K562 (cell line): ENCODE data around the gene GAPDH. TPM values are rescaled to one million over a fixed set of nuclear protein-coding genes. Genes with fewer than 3 reads are reported as not detected.

Source experiments
- BACH1 ChIP-seq: fragments of 200-800 bp; sonication (Bioruptor generic); IDR thresholded peaks from 2 replicates; pipeline ENCODE4 v1.6.1; 2016; ENCODE audit warnings: missing genetic modification characterization, missing compliant biosample characterization
- CBFA2T2 ChIP-seq: fragments of 450-650 bp; conservative IDR thresholded peaks from 2 replicates; pipeline ENCODE4 v1.6.1; 2017; ENCODE audit warnings: mild to moderate bottlenecking
- EHMT2 ChIP-seq: fragments of 450-650 bp; IDR thresholded peaks from 2 replicates; pipeline ENCODE4 v1.6.1; 2018; ENCODE audit warnings: antibody characterized with exemption
- EP300 ChIP-seq: IDR thresholded peaks from 2 replicates; pipeline ENCODE4 v1.6.1; 2012; ENCODE audit warnings: low read length, improper control_type of control experiment
- MAZ ChIP-seq, 2 experiments: fragments of 450-650 bp in 1 of 2; sonication (generic) in 1 of 2; formaldehyde crosslinking; IDR thresholded peaks in 1 of 2; conservative IDR thresholded peaks in 1 of 2; 2 replicates each; pipeline versions ENCODE4 v1.4.0 to v1.5.0; 2020; ENCODE audit warnings: mild to moderate bottlenecking in 1 of 2, missing genetic modification reagents in 1 of 2
- MEIS2 ChIP-seq: fragments of 450-650 bp; IDR thresholded peaks from 2 replicates; pipeline ENCODE4 v1.6.1; 2014; ENCODE audit warnings: mild to moderate bottlenecking; ENCODE audit not compliant: partially characterized antibody
- NFIC ChIP-seq: fragments of 450-650 bp; IDR thresholded peaks from 2 replicates; pipeline ENCODE4 v1.6.1; 2017; ENCODE audit warnings: mild to moderate bottlenecking, inconsistent platforms
- PCBP2 ChIP-seq: fragments of 200-400 bp; formaldehyde crosslinking; IDR thresholded peaks from 2 replicates; pipeline ENCODE4 v1.6.1; 2018; ENCODE audit warnings: low read length, low read depth, mild to moderate bottlenecking, moderate library complexity; ENCODE audit not compliant: poor library complexity, severe bottlenecking
- TAF9B ChIP-seq: fragments of 450-650 bp; IDR thresholded peaks from 2 replicates; pipeline ENCODE4 v1.6.1; 2018; ENCODE audit warnings: mild to moderate bottlenecking; ENCODE audit not compliant: partially characterized antibody
- TCF3 ChIP-seq: sonication (generic); formaldehyde crosslinking; IDR thresholded peaks from 2 replicates; pipeline ENCODE4 v1.4.0; 2020; ENCODE audit warnings: mild to moderate bottlenecking, missing genetic modification reagents
- ZNF121 ChIP-seq: sonication (generic); formaldehyde crosslinking; conservative IDR thresholded peaks from 2 replicates; pipeline ENCODE4 v1.8.0; 2022; ENCODE audit warnings: missing genetic modification reagents
- ZNF212 ChIP-seq: fragments of 450-650 bp; formaldehyde crosslinking; IDR thresholded peaks from 2 replicates; pipeline ENCODE4 v1.4.0; 2020; ENCODE audit warnings: mild to moderate bottlenecking
- ZNF766 ChIP-seq: fragments of 200-800 bp; sonication (Bioruptor generic); conservative IDR thresholded peaks from 2 replicates; pipeline ENCODE4 v1.6.1; 2016; ENCODE audit warnings: missing genetic modification characterization, missing compliant biosample characterization
- polyA plus RNA-seq, 8 experiments: library from polyadenylated mRNA; depleted of rRNA in 4 of 8; stranded (reverse) in 5 of 8; unstranded in 3 of 8; fragments of >200 nt; fragmentation: Nextera tagmentation in 2 of 8; fragmentation: Illumina TruSeq in 1 of 8; extraction: Ambion mirVana in 2 of 8; extraction: Trizol in 1 of 8; gene quantifications; 2 replicates each; pipeline versions ENCODE4 v1.2.1 to v1.2.3, GENCODE V29; 2011 to 2014; ENCODE audit warnings: inconsistent platforms in 1 of 8, missing spikeins in 1 of 8
- total RNA-seq, 7 experiments: library from RNA; depleted of rRNA in 6 of 7; stranded (reverse); fragments of >200 nt in 6 of 7; fragmentation: Illumina TruSeq in 2 of 7; extraction: Trizol in 2 of 7; gene quantifications; 2 replicates each; pipeline versions ENCODE4 v1.2.1 to v1.2.3, GENCODE V29; 2011 to 2021; ENCODE audit warnings: low replicate concordance in 1 of 7
- TF ChIP-seq, protein P1 (sequence below): fragments of 450-650 bp; IDR thresholded peaks from 2 replicates; pipeline ENCODE4 v1.6.1; 2016; ENCODE audit warnings: mild to moderate bottlenecking, moderate library complexity
- TF ChIP-seq, protein P2 (sequence below): fragments of 250-450 bp; sonication (Bioruptor Pico); IDR thresholded peaks from 2 replicates; pipeline ENCODE4 v1.4.0; 2020; ENCODE audit warnings: mild to moderate bottlenecking
- TF ChIP-seq, protein P3 (sequence below): sonication (generic); IDR thresholded peaks from 2 replicates; pipeline ENCODE4 v1.6.1; 2016

GAPDH gene
- total and polyA plus RNA-seq, 9 of the 15 experiments (the other 6 are each of a cell fraction or from before 2014, with no cell fraction given) = 2,206 to 6,793 (median 4,217) TPM

GRCh38 chr12:6546016-6546415 is 11.7 kb downstream of the GAPDH start (continued):
- TF ChIP-seq CBFA2T2 = peak; percentile 92
- TF ChIP-seq MAZ (CRISPR knock-in tag; conservative IDR thresholded peaks at IDR 0.05 in 1 of 2, IDR thresholded peaks at IDR 0.05 in 1 of 2) = no peak
- TF ChIP-seq NFIC = peak; percentile 78
- no peak for TF ChIP-seq PCBP2
- TF ChIP-seq MEIS2 = peak; percentile 18
- TF ChIP-seq EP300 = peak; percentile 77; the same call in 1 of the 2 replicates
- TF ChIP-seq, protein P1, sequence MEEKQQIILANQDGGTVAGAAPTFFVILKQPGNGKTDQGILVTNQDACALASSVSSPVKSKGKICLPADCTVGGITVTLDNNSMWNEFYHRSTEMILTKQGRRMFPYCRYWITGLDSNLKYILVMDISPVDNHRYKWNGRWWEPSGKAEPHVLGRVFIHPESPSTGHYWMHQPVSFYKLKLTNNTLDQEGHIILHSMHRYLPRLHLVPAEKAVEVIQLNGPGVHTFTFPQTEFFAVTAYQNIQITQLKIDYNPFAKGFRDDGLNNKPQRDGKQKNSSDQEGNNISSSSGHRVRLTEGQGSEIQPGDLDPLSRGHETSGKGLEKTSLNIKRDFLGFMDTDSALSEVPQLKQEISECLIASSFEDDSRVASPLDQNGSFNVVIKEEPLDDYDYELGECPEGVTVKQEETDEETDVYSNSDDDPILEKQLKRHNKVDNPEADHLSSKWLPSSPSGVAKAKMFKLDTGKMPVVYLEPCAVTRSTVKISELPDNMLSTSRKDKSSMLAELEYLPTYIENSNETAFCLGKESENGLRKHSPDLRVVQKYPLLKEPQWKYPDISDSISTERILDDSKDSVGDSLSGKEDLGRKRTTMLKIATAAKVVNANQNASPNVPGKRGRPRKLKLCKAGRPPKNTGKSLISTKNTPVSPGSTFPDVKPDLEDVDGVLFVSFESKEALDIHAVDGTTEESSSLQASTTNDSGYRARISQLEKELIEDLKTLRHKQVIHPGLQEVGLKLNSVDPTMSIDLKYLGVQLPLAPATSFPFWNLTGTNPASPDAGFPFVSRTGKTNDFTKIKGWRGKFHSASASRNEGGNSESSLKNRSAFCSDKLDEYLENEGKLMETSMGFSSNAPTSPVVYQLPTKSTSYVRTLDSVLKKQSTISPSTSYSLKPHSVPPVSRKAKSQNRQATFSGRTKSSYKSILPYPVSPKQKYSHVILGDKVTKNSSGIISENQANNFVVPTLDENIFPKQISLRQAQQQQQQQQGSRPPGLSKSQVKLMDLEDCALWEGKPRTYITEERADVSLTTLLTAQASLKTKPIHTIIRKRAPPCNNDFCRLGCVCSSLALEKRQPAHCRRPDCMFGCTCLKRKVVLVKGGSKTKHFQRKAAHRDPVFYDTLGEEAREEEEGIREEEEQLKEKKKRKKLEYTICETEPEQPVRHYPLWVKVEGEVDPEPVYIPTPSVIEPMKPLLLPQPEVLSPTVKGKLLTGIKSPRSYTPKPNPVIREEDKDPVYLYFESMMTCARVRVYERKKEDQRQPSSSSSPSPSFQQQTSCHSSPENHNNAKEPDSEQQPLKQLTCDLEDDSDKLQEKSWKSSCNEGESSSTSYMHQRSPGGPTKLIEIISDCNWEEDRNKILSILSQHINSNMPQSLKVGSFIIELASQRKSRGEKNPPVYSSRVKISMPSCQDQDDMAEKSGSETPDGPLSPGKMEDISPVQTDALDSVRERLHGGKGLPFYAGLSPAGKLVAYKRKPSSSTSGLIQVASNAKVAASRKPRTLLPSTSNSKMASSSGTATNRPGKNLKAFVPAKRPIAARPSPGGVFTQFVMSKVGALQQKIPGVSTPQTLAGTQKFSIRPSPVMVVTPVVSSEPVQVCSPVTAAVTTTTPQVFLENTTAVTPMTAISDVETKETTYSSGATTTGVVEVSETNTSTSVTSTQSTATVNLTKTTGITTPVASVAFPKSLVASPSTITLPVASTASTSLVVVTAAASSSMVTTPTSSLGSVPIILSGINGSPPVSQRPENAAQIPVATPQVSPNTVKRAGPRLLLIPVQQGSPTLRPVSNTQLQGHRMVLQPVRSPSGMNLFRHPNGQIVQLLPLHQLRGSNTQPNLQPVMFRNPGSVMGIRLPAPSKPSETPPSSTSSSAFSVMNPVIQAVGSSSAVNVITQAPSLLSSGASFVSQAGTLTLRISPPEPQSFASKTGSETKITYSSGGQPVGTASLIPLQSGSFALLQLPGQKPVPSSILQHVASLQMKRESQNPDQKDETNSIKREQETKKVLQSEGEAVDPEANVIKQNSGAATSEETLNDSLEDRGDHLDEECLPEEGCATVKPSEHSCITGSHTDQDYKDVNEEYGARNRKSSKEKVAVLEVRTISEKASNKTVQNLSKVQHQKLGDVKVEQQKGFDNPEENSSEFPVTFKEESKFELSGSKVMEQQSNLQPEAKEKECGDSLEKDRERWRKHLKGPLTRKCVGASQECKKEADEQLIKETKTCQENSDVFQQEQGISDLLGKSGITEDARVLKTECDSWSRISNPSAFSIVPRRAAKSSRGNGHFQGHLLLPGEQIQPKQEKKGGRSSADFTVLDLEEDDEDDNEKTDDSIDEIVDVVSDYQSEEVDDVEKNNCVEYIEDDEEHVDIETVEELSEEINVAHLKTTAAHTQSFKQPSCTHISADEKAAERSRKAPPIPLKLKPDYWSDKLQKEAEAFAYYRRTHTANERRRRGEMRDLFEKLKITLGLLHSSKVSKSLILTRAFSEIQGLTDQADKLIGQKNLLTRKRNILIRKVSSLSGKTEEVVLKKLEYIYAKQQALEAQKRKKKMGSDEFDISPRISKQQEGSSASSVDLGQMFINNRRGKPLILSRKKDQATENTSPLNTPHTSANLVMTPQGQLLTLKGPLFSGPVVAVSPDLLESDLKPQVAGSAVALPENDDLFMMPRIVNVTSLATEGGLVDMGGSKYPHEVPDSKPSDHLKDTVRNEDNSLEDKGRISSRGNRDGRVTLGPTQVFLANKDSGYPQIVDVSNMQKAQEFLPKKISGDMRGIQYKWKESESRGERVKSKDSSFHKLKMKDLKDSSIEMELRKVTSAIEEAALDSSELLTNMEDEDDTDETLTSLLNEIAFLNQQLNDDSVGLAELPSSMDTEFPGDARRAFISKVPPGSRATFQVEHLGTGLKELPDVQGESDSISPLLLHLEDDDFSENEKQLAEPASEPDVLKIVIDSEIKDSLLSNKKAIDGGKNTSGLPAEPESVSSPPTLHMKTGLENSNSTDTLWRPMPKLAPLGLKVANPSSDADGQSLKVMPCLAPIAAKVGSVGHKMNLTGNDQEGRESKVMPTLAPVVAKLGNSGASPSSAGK = peak; percentile 75
- TF ChIP-seq, protein P2, sequence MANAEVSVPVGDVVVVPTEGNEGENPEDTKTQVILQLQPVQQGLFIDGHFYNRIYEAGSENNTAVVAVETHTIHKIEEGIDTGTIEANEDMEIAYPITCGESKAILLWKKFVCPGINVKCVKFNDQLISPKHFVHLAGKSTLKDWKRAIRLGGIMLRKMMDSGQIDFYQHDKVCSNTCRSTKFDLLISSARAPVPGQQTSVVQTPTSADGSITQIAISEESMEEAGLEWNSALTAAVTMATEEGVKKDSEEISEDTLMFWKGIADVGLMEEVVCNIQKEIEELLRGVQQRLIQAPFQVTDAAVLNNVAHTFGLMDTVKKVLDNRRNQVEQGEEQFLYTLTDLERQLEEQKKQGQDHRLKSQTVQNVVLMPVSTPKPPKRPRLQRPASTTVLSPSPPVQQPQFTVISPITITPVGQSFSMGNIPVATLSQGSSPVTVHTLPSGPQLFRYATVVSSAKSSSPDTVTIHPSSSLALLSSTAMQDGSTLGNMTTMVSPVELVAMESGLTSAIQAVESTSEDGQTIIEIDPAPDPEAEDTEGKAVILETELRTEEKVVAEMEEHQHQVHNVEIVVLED = no peak
- TF ChIP-seq TAF9B = no peak
- no peak for TF ChIP-seq ZNF766 (CRISPR knock-in tag)
- 0 out of 2 replicates have a peak, but pooled peaks have one; percentile 47 for TF ChIP-seq EHMT2
- TF ChIP-seq ZNF121 (CRISPR knock-in tag) = no peak
- TF ChIP-seq BACH1 (tag) = no peak
- TF ChIP-seq TCF3 = peak; percentile 91
- no peak for TF ChIP-seq ZNF212
- TF ChIP-seq, protein P3, sequence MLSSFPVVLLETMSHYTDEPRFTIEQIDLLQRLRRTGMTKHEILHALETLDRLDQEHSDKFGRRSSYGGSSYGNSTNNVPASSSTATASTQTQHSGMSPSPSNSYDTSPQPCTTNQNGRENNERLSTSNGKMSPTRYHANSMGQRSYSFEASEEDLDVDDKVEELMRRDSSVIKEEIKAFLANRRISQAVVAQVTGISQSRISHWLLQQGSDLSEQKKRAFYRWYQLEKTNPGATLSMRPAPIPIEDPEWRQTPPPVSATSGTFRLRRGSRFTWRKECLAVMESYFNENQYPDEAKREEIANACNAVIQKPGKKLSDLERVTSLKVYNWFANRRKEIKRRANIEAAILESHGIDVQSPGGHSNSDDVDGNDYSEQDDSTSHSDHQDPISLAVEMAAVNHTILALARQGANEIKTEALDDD = peak; percentile 21; the same call in 1 of the 2 replicates
